Measurements from ENCODE around the gene MORF4L1.
"Not testable (repeated sequence)": the region's sequence is repeated elsewhere in the genome, so short reads cannot be mapped to it uniquely, and the experiment has no call there.

Gene MORF4L1, protein sequence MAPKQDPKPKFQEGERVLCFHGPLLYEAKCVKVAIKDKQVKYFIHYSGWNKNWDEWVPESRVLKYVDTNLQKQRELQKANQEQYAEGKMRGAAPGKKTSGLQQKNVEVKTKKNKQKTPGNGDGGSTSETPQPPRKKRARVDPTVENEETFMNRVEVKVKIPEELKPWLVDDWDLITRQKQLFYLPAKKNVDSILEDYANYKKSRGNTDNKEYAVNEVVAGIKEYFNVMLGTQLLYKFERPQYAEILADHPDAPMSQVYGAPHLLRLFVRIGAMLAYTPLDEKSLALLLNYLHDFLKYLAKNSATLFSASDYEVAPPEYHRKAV

GRCh38 chr15:78872155-78872971 lies at the start of gene MORF4L1:
Gene MORF4L1, plus strand, starts transcription at chr15:78872890. Its CDS starts 128 bp downstream, at chr15:78873018.
- peak; percentile 98 for DNase-seq (ENCODE audit: low spot score)

GRCh38 chr15:78828920-78829319 lies 43.8 kb upstream of the MORF4L1 start:
- DNase-seq (ENCODE audit: low spot score): no peak

DNA sequence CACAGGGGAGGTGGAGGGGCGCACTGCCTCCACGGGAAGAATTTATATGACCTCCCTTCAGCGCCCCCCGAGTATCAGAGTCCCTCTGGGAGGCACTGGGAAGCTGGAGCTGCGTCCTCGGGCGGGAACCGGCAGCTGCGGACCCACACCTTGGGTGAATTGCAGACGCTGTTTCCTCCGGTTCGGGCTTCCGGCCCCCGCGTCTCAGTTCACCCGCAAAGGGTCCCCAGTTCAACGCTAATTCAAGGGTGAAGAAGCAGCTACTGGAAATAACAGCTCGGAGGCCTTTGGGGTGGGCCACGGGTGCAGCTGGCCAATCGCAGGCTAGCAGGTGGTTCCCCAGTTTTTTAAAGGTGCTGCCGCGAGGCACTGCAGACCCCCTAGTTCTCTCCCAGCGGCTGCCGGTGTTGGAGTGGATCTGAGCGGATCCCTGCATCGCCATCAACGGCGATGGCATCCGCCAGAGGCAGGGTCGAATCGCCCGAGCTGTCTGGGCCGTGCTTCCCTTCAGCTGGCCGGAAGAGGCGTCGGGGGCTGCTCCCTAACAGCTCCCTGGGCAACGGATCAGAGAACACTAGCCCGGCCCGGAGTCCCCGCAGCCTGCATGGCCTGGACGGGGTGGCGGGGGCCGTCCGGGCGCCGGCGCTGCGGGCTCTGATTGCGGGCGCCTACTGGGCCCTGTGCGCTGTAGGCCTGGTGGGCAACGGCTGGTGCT lies 42.0 kb upstream of the MORF4L1 start:
- DNase-seq (ENCODE audit: low spot score): no peak

DNA sequence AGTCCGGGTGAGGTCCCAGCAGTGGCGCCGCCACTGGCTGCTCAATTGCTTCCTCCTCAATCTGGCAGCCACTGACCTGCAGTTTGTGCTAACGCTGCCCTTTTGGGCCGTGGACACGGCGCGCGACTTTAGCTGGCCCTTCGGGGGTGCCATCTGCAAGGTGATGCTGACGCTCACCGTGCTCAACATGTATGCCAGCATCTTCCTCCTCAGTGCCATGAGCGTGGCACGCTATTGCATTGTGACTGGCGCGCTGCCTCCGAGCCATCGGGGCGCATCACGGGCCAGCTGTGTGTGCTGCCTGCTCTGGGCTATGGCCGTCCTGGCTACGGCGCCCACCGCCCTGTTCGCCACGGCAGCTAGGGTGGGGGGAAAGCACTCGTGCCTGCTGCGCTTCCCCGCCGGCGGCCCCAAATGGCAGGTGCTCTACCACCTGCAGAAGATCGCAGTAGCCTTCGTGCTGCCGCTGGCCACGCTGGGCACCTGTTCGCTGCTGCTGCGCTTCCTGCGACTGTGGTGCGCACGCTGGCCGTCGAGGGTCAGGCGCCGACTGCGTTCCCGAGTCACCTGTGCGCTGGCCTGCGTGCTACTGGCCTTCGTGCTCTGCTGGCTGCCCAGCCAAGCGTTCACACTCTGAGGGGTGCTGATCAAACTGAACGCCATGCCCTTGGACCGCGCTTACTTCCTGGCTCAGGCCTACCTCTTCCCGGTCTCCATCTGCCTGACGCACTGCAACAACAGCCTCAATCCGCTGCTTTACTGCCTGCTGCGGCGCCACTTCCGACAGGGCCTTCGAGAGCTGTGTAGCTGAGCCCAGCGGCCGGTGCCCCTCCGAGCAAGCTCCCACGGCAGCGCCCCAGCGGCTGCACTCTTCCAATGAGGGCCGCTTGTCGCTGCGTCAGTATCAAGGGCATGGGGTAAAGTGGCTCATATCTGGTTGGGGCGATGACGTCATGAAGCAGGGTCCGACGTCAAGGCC lies 41.2 kb upstream of the MORF4L1 start:
- no peak for DNase-seq (ENCODE audit: low spot score)

DNA sequence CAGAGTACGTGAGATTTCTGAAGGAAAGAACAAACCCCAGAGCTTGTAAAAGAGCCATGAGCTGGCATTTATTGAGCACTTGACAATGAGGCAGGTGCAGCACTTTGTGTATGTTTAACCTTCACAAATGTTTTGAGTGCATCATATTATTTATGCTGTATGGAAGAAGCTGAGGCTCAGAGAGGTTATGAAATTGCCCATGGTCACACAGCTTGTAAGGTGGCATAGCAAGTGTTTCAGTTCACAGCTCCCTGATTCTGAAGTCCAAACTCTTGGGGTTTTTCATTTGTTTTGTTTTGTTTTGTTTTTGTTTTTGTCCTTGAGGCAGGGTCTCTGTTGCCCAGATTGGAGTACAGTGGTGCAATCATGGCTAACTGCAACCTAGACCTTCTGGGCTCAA lies 36.4 kb upstream of the MORF4L1 start:
- no peak for DNase-seq (ENCODE audit: low spot score)

- no peak for DNase-seq (ENCODE audit: low spot score)
Measured at GRCh38 chr15:78837131-78837530, 35.6 kb upstream of the MORF4L1 start.

GRCh38 chr15:78837543-78837942 lies 35.1 kb upstream of the MORF4L1 start:
- no peak for DNase-seq (ENCODE audit: low spot score)

DNA sequence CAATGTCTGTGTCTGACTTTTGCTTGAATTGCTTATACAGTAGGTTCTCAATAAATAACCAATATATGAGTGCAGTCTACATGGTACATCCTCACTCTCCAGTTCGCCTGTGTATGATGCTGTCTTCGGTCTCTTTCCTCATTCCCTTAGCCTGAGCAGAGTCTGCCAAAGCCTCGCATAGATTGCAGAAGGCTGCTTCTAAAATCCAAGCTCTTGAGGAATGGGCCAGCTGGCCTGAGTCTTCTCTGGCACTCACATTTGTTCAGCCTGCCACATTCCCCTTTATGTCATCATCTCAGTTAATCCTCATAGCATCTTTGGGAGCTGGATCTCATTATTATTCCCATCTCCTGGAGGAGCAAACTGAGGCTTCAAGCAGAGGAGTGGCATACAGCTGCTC lies 34.2 kb upstream of the MORF4L1 start:
- no peak for DNase-seq (ENCODE audit: low spot score)

- not testable (repeated sequence) for DNase-seq (ENCODE audit: low spot score)
Measured at GRCh38 chr15:78839151-78839550, 33.5 kb upstream of the MORF4L1 start.

DNA sequence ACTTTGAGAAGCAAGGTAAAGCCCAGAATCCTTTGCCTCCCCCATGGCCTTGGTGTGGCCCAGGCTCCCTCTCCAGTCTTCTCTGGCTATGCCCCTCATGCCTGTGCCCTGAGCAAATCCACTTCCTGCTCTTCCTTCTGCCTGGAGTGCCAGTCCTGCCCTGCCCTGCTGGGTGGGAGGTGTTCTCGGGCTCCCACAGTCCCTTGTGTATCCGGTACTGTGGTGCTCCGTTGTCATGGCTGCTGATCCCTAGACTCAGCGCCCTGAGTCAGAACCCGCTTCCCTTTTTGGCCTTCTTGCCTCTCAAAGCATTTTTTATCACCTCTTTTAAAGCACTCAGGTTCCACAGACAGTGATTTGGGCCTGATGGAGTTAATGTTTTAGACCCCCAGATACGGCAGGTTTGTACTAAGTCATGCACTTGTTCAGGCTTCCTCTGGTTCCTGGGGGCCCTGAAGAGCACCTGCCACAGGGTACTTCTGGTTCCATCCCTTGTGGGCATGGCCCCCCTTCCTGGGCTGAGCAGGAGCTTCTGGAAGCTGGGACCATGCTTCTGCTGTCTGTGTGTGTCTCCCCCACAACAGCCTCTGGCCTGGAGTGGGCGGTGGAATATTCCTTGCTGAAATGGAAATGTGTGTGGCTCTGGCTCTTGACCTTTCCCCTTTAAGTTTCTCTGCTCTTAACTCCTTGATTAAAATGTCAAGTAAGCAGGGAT lies 31.9 kb upstream of the MORF4L1 start:
- DNase-seq (ENCODE audit: low spot score): no peak

DNA sequence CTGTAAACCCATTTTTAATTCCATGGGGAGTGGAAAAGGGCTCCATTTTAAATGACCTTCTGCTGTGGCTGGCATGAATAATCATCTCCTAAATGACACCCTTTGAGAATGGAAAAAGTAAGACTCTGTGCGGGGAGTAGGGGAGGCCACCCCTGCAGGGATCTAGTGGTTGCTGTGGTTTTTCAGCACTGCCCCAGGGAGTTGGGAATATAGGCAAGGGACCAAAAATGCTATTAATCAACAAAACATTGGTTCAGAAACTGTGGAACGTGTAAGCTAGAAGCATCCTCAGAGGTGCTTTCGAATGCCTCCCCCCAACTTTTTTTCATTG lies 31.3 kb upstream of the MORF4L1 start:
- no peak for DNase-seq (ENCODE audit: low spot score)

GRCh38 chr15:78841891-78842290 lies 30.8 kb upstream of the MORF4L1 start:
- DNase-seq (ENCODE audit: low spot score): no peak

- no peak for DNase-seq (ENCODE audit: low spot score)
Measured at GRCh38 chr15:78842519-78842918, 30.2 kb upstream of the MORF4L1 start.

DNA sequence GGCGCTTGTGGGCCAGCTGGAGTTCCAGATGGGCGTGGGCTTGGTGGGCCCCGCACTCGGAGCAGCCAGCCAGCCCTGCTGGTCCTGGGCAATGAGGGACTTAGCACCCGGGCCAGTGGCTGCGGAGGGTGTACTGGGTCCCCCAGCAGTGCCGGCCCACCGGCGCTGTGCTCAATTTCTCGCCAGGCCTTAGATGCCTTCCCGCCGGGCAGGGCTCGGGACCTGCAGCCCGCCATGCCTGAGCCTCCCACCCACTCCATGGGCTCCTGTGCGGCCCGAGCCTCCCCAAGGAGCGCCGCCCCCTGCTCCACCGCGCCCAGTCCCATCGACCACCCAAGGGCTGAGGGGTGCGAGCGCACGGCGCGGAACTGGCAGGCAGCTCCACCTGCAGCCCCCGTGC lies 25.8 kb upstream of the MORF4L1 start:
- not testable (repeated sequence) for DNase-seq (ENCODE audit: low spot score)

GRCh38 chr15:78847387-78847906 lies 25.2 kb upstream of the MORF4L1 start:
- not testable (repeated sequence) for DNase-seq (ENCODE audit: low spot score)

- no peak for DNase-seq (ENCODE audit: low spot score)
Measured at GRCh38 chr15:78850352-78850751, 22.3 kb upstream of the MORF4L1 start.

DNA sequence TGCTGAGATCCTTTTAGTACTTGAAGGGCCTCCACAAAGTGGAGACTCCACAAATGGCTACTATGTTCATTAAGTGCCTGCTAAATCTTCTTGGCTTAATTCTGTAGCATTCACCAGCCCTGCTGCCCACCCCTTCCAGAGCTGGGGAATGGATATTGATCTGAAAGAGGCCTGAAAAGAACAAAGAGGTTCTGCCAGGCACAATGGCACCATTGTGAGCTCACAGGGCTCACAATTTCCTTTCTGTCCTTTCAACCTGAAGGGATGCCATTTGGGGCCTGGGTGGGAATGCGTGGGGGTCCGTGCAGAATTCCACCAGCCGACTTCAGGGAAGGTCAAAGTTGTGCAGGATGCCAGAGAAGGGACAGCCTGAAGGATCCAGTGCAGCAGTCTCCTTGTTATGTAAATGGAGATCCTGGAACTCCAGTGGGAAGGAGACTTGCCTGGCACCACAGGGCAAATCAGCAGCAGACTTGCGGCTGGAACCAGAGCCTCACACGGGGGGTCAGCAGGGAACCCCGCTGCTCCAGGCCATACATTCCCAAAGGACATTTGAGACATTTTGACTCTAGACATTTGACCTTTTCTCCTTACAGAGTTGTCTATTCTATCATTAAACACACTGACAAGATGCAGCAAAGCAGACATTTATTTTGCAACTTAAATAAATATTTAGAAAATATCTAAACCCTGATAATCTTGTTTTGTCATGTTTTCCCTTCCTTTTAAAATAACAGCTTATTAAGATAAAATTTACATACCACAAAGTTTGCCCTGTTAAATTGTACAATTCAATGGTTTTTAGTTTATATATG lies 21.5 kb upstream of the MORF4L1 start:
- no peak for DNase-seq (ENCODE audit: low spot score)

- DNase-seq (ENCODE audit: low spot score): no peak
Measured at GRCh38 chr15:78853500-78853899, 19.2 kb upstream of the MORF4L1 start.

DNA sequence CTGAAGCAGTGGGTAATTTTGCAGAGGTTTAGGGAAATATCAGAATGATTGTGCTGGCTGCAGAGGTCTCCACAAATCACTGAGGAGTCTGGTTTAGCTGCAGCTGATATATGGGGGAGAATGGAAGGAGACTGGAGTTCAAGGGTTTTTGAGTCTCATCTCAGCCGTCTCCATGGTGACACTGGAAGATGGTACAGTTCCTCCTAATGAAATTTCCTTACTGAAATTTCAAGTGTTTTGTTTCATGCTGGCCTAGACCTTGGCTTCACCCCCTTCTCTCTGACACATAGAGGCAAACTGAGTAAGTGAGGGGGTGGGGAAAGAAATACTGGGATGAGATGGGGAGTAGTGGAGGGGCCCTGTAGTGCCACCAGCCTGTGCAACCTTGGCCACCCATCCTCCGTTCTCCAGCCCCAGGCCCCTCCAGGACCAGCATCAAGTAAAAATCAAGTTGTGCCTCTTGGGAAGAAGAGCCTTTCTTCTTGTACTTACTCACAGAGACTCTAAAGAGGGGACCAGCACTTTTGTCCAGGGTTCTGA lies 17.8 kb upstream of the MORF4L1 start:
- DNase-seq (ENCODE audit: low spot score): no peak

DNA sequence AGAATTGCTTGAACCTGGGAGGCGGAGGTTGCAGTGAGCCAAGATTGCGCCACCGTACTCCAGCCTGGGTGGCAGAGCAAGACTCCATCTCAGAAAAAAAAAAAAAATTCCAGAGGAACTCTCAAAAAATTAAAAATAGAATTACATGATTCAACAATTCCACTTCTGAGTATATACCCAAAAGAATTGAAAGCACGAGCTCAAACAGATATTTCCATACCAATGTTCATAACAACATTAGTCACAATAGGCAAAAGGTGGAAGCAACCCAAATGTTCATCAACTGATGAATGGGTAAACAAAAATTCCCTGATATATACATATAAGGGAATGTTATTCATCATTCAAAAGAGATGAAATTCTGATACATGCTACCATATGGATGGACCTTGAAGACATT lies 16.9 kb upstream of the MORF4L1 start:
- no peak for DNase-seq (ENCODE audit: low spot score)

Data from D341Med (cell line).